Measurements from ENCODE around the gene ERI2.
"Not testable (repeated sequence)": the region's sequence is repeated elsewhere in the genome, so short reads cannot be mapped to it uniquely, and the experiment has no call there.

The ERI2 gene

DNA sequence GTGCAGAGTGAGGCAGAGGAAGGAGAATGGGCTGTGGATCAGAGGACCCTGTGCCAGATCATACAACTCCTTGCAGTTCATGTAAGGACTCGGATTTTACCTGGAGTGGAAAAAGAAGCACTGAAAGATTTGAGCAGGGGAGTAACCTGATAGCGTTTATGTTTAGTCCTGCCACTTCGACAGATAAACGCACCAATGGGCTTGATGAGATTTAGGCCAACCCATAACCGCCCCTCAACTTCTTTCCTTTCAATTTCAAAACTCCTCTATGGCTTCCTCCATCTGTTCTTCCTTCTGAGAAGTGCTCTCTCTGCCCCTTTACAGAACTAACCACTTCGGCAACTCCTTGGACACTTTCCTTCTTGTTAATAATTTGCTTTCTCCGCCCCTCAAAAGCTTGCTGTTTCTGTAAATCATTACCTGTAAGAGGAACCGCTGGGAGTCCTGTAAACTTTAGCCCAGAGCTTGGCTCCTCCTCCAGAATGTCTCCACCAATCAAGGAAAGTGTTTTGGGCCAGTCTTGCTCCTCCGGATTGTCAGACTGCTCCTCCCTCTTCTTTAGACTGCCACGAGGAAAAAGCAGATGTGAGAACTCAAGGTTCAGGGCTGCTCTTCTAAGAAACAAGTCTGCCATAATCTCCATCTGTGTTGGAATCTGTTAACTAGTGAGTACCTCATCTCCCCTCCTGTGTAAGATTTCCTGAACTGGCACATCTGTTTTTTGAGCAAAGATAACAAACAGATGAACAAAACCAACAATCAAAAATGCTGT, 42.6 kb downstream of the ERI2 start, which contains the start of gene ACSM3:
Gene ACSM3, plus strand, starts transcription at position 554 of the 772 bp plus-strand sequence. CDS start 6,021 bp downstream, outside the sequence.
- H3K36me3 ChIP-seq (ENCODE audit: insufficient read depth, low read length), result no peaks in the 10 kb centered on the region
- no peaks in the 10 kb centered on the region for H3K9me3 ChIP-seq (ENCODE audit: low read depth, low read length)
- no peak within 1 kb of the TSS for H3K27ac ChIP-seq
- peak within 1 kb of the TSS; percentile 72 for H3K4me3 ChIP-seq
- no peak for DNase-seq (ENCODE audit: low read depth, low spot score)
- no peak within 1 kb of the TSS for H3K9ac ChIP-seq (ENCODE audit: insufficient read length)
- TF ChIP-seq EZH2 (IDR thresholded peaks at IDR 0.05) (no peak), FOXP2 (optimal IDR thresholded peaks at IDR 0.05; ENCODE audit: control extremely low read depth, extremely low read length, insufficient read depth) (no peak)

DNA sequence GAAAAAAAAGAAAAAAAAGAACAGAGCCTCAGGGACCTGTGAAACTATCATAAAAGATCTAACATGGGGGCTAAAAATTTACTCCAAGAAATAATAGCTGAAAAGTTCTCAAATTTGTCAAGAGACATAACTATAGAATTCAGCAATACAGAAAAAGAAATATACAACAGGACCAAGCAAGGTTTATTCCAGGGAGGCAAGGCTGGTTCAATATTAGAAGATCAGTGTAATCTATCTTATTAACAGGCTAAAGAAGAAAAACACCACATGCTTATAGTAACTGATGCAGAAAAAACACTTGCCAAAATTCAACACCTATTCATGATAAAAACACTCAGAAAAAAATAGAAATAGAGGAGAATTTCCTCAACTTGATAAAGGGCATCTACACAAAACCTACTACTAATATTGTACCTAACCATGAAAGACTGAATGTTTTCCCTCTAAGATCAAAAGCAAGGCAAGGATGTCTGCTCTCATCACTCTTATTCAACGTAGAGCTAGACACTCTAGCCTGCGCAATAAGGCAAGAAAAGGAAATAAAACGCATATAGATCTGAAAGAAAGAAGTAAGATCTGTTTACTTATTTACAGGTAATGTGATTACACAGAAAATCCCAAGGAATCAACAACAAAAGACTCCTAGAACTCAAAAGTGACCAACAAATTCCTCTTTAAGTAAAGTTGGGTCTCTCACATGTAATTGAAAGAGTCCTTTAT, 43.7 kb downstream of the ERI2 start:
- Histone ChIP-seq H3K9ac (ENCODE audit: insufficient read length) (no peak overlapping the region), H3K4me3 (no peak overlapping the region), H3K9me3 (ENCODE audit: low read depth, low read length) (no peaks in the 10 kb centered on the region), H3K27ac (no peak overlapping the region), H3K36me3 (ENCODE audit: insufficient read depth, low read length) (no peaks in the 10 kb centered on the region)
- DNase-seq (ENCODE audit: low read depth, low spot score), result no peak
- TF ChIP-seq FOXP2 (optimal IDR thresholded peaks at IDR 0.05; ENCODE audit: control extremely low read depth, extremely low read length, insufficient read depth) (no peak), EZH2 (IDR thresholded peaks at IDR 0.05) (no peak), POLR2AphosphoS5 (IDR thresholded peaks at IDR 0.05; ENCODE audit: borderline replicate concordance, low read depth, low read length) (no peak)

DNA sequence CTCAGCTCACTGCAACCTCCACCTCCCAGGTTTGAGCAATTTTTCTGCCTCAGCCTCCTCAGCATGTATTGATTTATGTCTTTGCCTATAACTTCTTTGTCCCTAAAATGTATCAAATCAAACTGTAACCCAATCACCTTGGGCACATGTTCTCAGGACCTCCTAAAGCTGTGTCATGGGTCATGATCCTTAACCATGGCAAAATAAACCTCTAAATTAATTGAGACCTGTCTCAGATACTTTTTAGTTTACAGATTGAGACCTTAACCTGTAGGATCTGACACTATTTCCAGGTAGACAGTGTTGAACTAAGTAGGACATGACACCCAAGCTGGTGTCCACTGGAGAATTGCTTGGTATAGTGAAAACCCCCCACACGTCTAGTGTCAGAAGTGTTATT, 45.1 kb downstream of the ERI2 start:
- no peak overlapping the region for H3K27ac ChIP-seq
- no peak overlapping the region for H3K4me3 ChIP-seq
- no peak for DNase-seq (ENCODE audit: low read depth, low spot score)
- H3K9me3 ChIP-seq (ENCODE audit: low read depth, low read length), result no peaks in the 10 kb centered on the region
- no peaks in the 10 kb centered on the region for H3K36me3 ChIP-seq (ENCODE audit: insufficient read depth, low read length)
- TF ChIP-seq POLR2AphosphoS5 (IDR thresholded peaks at IDR 0.05; ENCODE audit: borderline replicate concordance, low read depth, low read length) (no peak), FOXP2 (optimal IDR thresholded peaks at IDR 0.05; ENCODE audit: control extremely low read depth, extremely low read length, insufficient read depth) (no peak), EZH2 (IDR thresholded peaks at IDR 0.05) (no peak)
- no peak overlapping the region for H3K9ac ChIP-seq (ENCODE audit: insufficient read length)

DNA sequence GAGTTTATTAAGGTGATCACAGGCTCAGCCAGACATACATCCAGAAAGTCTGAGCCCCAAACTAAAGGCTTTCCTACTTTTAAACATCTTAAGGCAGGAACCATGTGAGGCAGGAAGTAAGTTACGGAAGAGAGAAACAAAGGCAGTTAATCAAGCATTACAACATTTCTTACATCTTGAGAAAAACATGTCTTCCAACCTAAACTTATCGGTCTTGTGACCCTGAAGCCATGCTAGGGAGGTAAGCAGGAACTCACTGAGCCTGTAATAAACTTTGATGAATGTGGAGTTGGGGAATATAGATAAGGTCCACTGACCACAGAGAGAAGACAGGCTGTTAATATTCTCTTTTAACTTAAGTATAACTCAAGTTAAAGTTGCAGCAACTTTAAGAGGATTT, 45.9 kb downstream of the ERI2 start:
- Histone ChIP-seq H3K27ac (no peak overlapping the region), H3K4me3 (no peak overlapping the region), H3K9me3 (ENCODE audit: low read depth, low read length) (no peaks in the 10 kb centered on the region), H3K9ac (ENCODE audit: insufficient read length) (no peak overlapping the region), H3K36me3 (ENCODE audit: insufficient read depth, low read length) (no peaks in the 10 kb centered on the region)
- no peak for DNase-seq (ENCODE audit: low read depth, low spot score)
- no peak for TF ChIP-seq EZH2 (IDR thresholded peaks at IDR 0.05)
- no peak for TF ChIP-seq POLR2AphosphoS5 (IDR thresholded peaks at IDR 0.05; ENCODE audit: borderline replicate concordance, low read depth, low read length)
- no peak for TF ChIP-seq FOXP2 (optimal IDR thresholded peaks at IDR 0.05; ENCODE audit: control extremely low read depth, extremely low read length, insufficient read depth)

DNA sequence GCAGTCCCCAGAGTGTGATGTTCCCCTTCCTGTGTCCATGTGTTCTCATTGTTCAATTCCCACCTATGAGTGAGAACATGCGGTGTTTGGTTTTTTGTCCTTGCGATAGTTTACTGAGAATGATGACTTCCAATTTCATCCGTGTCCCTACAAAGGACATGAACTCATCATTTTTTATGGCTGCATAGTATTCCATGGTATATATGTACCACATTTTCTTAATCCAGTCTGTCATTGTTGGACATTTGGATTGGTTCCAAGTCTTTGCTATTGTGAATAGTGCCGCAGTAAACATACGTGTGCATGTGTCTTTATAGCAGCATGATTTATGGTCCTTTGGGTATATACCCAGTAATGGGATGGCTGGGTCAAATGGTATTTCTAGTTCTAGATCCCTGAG, 50.5 kb downstream of the ERI2 start:
- H3K36me3 ChIP-seq (ENCODE audit: insufficient read depth, low read length); H3K9ac ChIP-seq (ENCODE audit: insufficient read length); H3K27ac ChIP-seq; DNase-seq (ENCODE audit: low read depth, low spot score); H3K4me3 ChIP-seq; H3K9me3 ChIP-seq (ENCODE audit: low read depth, low read length): not testable (repeated sequence)

DNA sequence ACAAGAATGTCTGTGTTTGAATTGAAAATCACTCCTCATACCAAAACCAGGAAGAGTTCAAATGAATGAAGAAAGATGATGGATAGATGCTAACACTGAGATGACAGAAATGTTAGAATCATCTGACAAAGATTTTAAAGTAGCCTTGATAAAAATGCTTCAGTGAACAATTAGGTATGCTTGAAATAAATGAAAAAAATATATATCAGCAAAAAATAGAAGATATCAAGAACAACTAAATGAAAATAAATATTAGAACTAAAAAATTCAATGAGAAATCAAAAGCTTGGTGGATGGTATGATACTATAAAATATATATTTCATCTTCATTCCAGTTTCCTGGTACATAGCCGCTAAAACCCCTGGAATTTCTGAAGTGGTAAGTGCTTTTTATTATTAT, 51.0 kb downstream of the ERI2 start:
- TF ChIP-seq POLR2AphosphoS5 (IDR thresholded peaks at IDR 0.05; ENCODE audit: borderline replicate concordance, low read depth, low read length) (no peak), FOXP2 (optimal IDR thresholded peaks at IDR 0.05; ENCODE audit: control extremely low read depth, extremely low read length, insufficient read depth) (no peak), EZH2 (IDR thresholded peaks at IDR 0.05) (no peak)
- no peak for DNase-seq (ENCODE audit: low read depth, low spot score)
- H3K9me3 ChIP-seq (ENCODE audit: low read depth, low read length), result no peaks in the 10 kb centered on the region
- no peaks in the 10 kb centered on the region for H3K36me3 ChIP-seq (ENCODE audit: insufficient read depth, low read length)
- no peak overlapping the region for H3K27ac ChIP-seq
- H3K4me3 ChIP-seq, result no peak overlapping the region
- H3K9ac ChIP-seq (ENCODE audit: insufficient read length), result no peak overlapping the region

DNA sequence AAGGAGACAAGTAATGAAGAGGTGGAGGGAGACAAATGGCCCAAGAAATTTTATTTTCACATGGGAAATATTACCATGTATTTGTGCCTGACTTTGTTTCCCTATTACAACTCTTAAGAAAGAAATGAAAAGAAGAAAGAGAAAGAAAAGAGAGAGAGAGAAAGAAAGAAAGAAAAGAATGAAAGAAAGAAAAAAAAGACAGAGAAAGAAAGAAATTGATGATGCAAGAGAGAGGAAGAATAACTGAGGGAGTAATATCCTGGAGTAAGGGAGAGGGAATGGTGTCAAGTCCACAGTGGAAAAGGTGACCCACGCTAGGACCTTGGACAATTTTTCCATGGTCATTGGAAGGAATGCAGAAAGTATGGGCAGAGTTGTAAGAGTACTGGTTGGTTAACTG, 52.5 kb downstream of the ERI2 start:
- no peaks in the 10 kb centered on the region for H3K36me3 ChIP-seq (ENCODE audit: insufficient read depth, low read length)
- TF ChIP-seq POLR2AphosphoS5 (IDR thresholded peaks at IDR 0.05; ENCODE audit: borderline replicate concordance, low read depth, low read length), result no peak
- no peak for TF ChIP-seq FOXP2 (optimal IDR thresholded peaks at IDR 0.05; ENCODE audit: control extremely low read depth, extremely low read length, insufficient read depth)
- TF ChIP-seq EZH2 (IDR thresholded peaks at IDR 0.05), result no peak
- no peak overlapping the region for H3K27ac ChIP-seq
- H3K9me3 ChIP-seq (ENCODE audit: low read depth, low read length), result no peaks in the 10 kb centered on the region
- H3K4me3 ChIP-seq, result no peak overlapping the region
- no peak overlapping the region for H3K9ac ChIP-seq (ENCODE audit: insufficient read length)
- no peak for DNase-seq (ENCODE audit: low read depth, low spot score)

DNA sequence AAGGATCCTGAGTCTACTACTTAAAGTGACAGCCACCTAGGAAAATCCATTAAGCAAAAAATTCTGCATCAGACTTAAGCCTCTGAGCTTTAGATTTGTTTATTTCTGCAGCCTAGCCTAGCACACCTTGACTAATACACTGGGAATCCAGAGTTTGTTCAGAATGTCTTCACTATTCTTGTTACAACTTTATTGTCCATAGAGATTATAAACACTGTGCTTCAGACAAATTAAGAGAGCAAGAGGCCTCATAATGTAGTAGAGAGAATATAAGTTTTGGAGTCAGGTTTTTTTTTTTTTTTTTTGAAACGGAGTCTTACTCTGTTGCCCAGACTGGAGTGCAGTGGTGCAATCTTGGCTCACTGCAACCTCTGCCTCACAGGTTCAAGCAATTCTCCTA, 55.7 kb downstream of the ERI2 start:
- TF ChIP-seq POLR2AphosphoS5 (IDR thresholded peaks at IDR 0.05; ENCODE audit: borderline replicate concordance, low read depth, low read length), result no peak
- TF ChIP-seq EZH2 (IDR thresholded peaks at IDR 0.05), result no peak
- TF ChIP-seq FOXP2 (optimal IDR thresholded peaks at IDR 0.05; ENCODE audit: control extremely low read depth, extremely low read length, insufficient read depth), result no peak
- Histone ChIP-seq H3K9ac (ENCODE audit: insufficient read length) (no peak overlapping the region), H3K27ac (no peak overlapping the region), H3K4me3 (no peak overlapping the region), H3K36me3 (ENCODE audit: insufficient read depth, low read length) (no peaks in the 10 kb centered on the region), H3K9me3 (ENCODE audit: low read depth, low read length) (no peaks in the 10 kb centered on the region)
- no peak for DNase-seq (ENCODE audit: low read depth, low spot score)

All from SK-N-MC (cell line).